SU-DHL-6 (cell line): Measurements from ENCODE around the gene RAPGEF4.

Source experiments
- CTCF ChIP-seq: fragments of 200-600 bp; sonication (generic); IDR thresholded peaks from one replicate; pipeline ENCODE4 v1.5.1; 2017; ENCODE audit warnings: antibody characterized with exemption, mild to moderate bottlenecking, low read length, moderate library complexity; ENCODE audit not compliant: insufficient read depth, poor library complexity, severe bottlenecking
- EZH2phosphoT487 ChIP-seq: fragments of 200-600 bp; sonication (generic), shearing (Covaris generic); conservative IDR thresholded peaks from 2 replicates; pipeline ENCODE4 v1.6.1; 2018; ENCODE audit warnings: mild to moderate bottlenecking, antibody characterized with exemption, low read length, moderate library complexity, mixed read lengths

GRCh38 chr2:172964511-172965139 is 229.0 kb downstream of the RAPGEF4 start:
- TF ChIP-seq CTCF: no peak
- no peak for TF ChIP-seq EZH2phosphoT487
